H9 (cell line): ENCODE measurements around the gene NDRG4. TPM values are rescaled to one million over a fixed set of nuclear protein-coding genes. Genes with fewer than 3 reads are reported as not detected.

Experiments
- DNase-seq: peaks from one replicate; pipeline ENCODE4 v3.0.0-alpha.2; 2017
- H2AFZ ChIP-seq: one replicate; pipeline ENCODE4 v1.6.1; 2013; ENCODE audit warnings: mild to moderate bottlenecking, low read length, control low read depth, moderate library complexity
- H2AK5ac ChIP-seq: 2 replicates; pipeline ENCODE4 v1.6.1; 2013; ENCODE audit warnings: low read length, control low read depth, mixed read lengths; ENCODE audit not compliant: insufficient read length
- H2BK120ac ChIP-seq: one replicate; pipeline ENCODE4 v1.6.1; 2013; ENCODE audit warnings: low read depth, mild to moderate bottlenecking, low read length, control low read depth, inconsistent platforms; ENCODE audit not compliant: poor library complexity, severe bottlenecking
- H2BK12ac ChIP-seq: 2 replicates; pipeline ENCODE4 v1.6.1; 2013; ENCODE audit warnings: low read length, control low read depth, mixed read lengths, low read depth; ENCODE audit not compliant: insufficient read length
- H2BK15ac ChIP-seq: 2 replicates; pipeline ENCODE4 v1.6.1; 2013; ENCODE audit warnings: low read depth, low read length, control low read depth
- H2BK20ac ChIP-seq: one replicate; pipeline ENCODE4 v1.6.1; 2013; ENCODE audit warnings: low read depth, mild to moderate bottlenecking, low read length, control low read depth, inconsistent platforms; ENCODE audit not compliant: poor library complexity, severe bottlenecking
- H2BK5ac ChIP-seq: 2 replicates; pipeline ENCODE4 v1.6.1; 2013; ENCODE audit warnings: low read length, control low read depth, mixed read lengths; ENCODE audit not compliant: insufficient read length
- H3K14ac ChIP-seq: 2 replicates; pipeline ENCODE4 v1.6.1; 2013; ENCODE audit warnings: low read length, control low read depth; ENCODE audit not compliant: insufficient read depth
- H3K18ac ChIP-seq: 2 replicates; pipeline ENCODE4 v1.6.1; 2013; ENCODE audit warnings: low read depth, mild to moderate bottlenecking, mixed read lengths, low read length, control low read depth; ENCODE audit not compliant: insufficient read length
- H3K23ac ChIP-seq: 2 replicates; pipeline ENCODE4 v1.6.1; 2013; ENCODE audit warnings: low read length, control low read depth, mixed read lengths, low read depth; ENCODE audit not compliant: insufficient read length
- H3K23me2 ChIP-seq: 2 replicates; pipeline ENCODE4 v1.6.1; 2013; ENCODE audit warnings: low read depth, mild to moderate bottlenecking, mixed read lengths, low read length, control low read depth; ENCODE audit not compliant: insufficient read length, poor library complexity, severe bottlenecking
- H3K27ac ChIP-seq: 2 replicates; pipeline ENCODE4 v1.5.1; 2013; ENCODE audit warnings: low read length, control low read depth, mixed read lengths, low read depth; ENCODE audit not compliant: insufficient read length
- H3K27me3 ChIP-seq: 2 replicates; pipeline ENCODE4 v1.6.1; 2013; ENCODE audit warnings: low read length, control low read depth, inconsistent platforms; ENCODE audit not compliant: insufficient read depth
- H3K4ac ChIP-seq: 2 replicates; pipeline ENCODE4 v1.6.1; 2013; ENCODE audit warnings: low read depth, mild to moderate bottlenecking, control low read depth, inconsistent platforms, low read length, moderate library complexity
- H3K4me1 ChIP-seq: 2 replicates; pipeline ENCODE4 v1.6.1; 2013; ENCODE audit warnings: low read length, control low read depth, inconsistent platforms; ENCODE audit not compliant: insufficient read depth
- H3K4me2 ChIP-seq: 2 replicates; pipeline ENCODE4 v1.6.1; 2013; ENCODE audit warnings: low read length, control low read depth, mixed read lengths; ENCODE audit not compliant: insufficient read length, insufficient read depth
- H3K56ac ChIP-seq: 2 replicates; pipeline ENCODE4 v1.6.1; 2013; ENCODE audit warnings: low read depth, mild to moderate bottlenecking, mixed read lengths, low read length, control low read depth; ENCODE audit not compliant: insufficient read length
- H3K79me1 ChIP-seq: 2 replicates; pipeline ENCODE4 v1.6.1; 2013; ENCODE audit warnings: low read depth, mild to moderate bottlenecking, moderate library complexity, low read length, control low read depth, inconsistent platforms; ENCODE audit not compliant: insufficient read depth, poor library complexity, severe bottlenecking
- H3K79me2 ChIP-seq: 2 replicates; pipeline ENCODE4 v1.6.1; 2013; ENCODE audit warnings: low read length, control low read depth, inconsistent platforms; ENCODE audit not compliant: insufficient read depth
- H3K9ac ChIP-seq: 2 replicates; pipeline ENCODE4 v1.6.1; 2013; ENCODE audit warnings: low read length, control low read depth, mixed read lengths; ENCODE audit not compliant: insufficient read length; ENCODE audit errors: extremely low read depth
- H3K9me3 ChIP-seq: one replicate; pipeline ENCODE4 v1.6.1; 2013; ENCODE audit warnings: low read depth, low read length, inconsistent platforms; ENCODE audit not compliant: control insufficient read depth
- H3T11ph ChIP-seq: one replicate; pipeline ENCODE4 v1.6.1; 2013; ENCODE audit warnings: mild to moderate bottlenecking, low read length, control low read depth, inconsistent platforms
- H4K20me1 ChIP-seq: one replicate; pipeline ENCODE4 v1.6.1; 2013; ENCODE audit not compliant: control insufficient read depth, insufficient read length, insufficient read depth
- H4K5ac ChIP-seq: 2 replicates; pipeline ENCODE4 v1.6.1; 2013; ENCODE audit warnings: low read depth, mild to moderate bottlenecking, mixed read lengths, low read length, control low read depth; ENCODE audit not compliant: insufficient read length
- H4K8ac ChIP-seq: replicated peaks from 2 replicates; pipeline ENCODE4 v1.6.1; 2013; ENCODE audit warnings: low read length, control low read depth, mixed read lengths, low read depth; ENCODE audit not compliant: insufficient read length
- H4K91ac ChIP-seq: 2 replicates; pipeline ENCODE4 v1.6.1; 2013; ENCODE audit warnings: low read depth, mild to moderate bottlenecking, moderate library complexity, mixed read lengths, low read length, control low read depth; ENCODE audit not compliant: insufficient read length
- H3K27ac Mint-ChIP-seq, 3 experiments: 2 replicates in 2 of 3; 3 replicates in 1 of 3; pipeline ENCODE4 v1.8.0; 2020 to 2021; ENCODE audit warnings: mixed read lengths in 3 of 3, mild to moderate bottlenecking in 1 of 3, moderate library complexity in 1 of 3
- H3K27me3 Mint-ChIP-seq: 2 replicates; pipeline ENCODE4 v1.8.0; 2021; ENCODE audit warnings: low read depth, mild to moderate bottlenecking, moderate library complexity, mixed read lengths
- H3K36me3 Mint-ChIP-seq, 3 experiments: 2 replicates in 2 of 3; 3 replicates in 1 of 3; pipeline ENCODE4 v1.8.0; 2020 to 2021; ENCODE audit warnings: low read depth in 3 of 3, mixed read lengths in 3 of 3; ENCODE audit not compliant: insufficient read depth in 1 of 3
- H3K4me1 Mint-ChIP-seq, 2 experiments: 2 replicates each; pipeline ENCODE4 v1.8.0; 2020; ENCODE audit warnings: mixed read lengths in 2 of 2
- H3K4me3 Mint-ChIP-seq, 2 experiments: 2 replicates in 1 of 2; 3 replicates in 1 of 2; pipeline ENCODE4 v1.8.0; 2020 to 2021; ENCODE audit warnings: mild to moderate bottlenecking in 2 of 2, mixed read lengths in 2 of 2, moderate library complexity in 1 of 2
- H3K9me3 Mint-ChIP-seq, 2 experiments: 2 replicates in 1 of 2; 3 replicates in 1 of 2; pipeline ENCODE4 v1.8.0; 2020; ENCODE audit warnings: mild to moderate bottlenecking in 2 of 2, mixed read lengths in 2 of 2, moderate library complexity in 1 of 2
- WGBS: extraction: QIAGEN DNeasy Blood & Tissue Kit; methylation state at CpG from one replicate; pipeline ENCODE4 v1.1.7; 2013; ENCODE audit warnings: missing lambda C conversion rate, low lambda C conversion rate, mixed read lengths; ENCODE audit not compliant: insufficient read length; ENCODE audit errors: extremely low coverage; 5-methylcytosine and 5-hydroxymethylcytosine counted together
- total RNA-seq: library from RNA; stranded (reverse); gene quantifications from 2 replicates; pipeline ENCODE4 v1.2.1, GENCODE V29; 2021
- TF ChIP-seq, protein P1 (sequence below): fragments of 200-600 bp; sonication (generic); conservative IDR thresholded peaks from 3 replicates; pipeline ENCODE4 v1.8.0; 2021; ENCODE audit warnings: antibody characterized with exemption, mild to moderate bottlenecking

The NDRG4 gene
- total RNA-seq, 1 experiment from 2014 or later = 18.6 TPM

DNA sequence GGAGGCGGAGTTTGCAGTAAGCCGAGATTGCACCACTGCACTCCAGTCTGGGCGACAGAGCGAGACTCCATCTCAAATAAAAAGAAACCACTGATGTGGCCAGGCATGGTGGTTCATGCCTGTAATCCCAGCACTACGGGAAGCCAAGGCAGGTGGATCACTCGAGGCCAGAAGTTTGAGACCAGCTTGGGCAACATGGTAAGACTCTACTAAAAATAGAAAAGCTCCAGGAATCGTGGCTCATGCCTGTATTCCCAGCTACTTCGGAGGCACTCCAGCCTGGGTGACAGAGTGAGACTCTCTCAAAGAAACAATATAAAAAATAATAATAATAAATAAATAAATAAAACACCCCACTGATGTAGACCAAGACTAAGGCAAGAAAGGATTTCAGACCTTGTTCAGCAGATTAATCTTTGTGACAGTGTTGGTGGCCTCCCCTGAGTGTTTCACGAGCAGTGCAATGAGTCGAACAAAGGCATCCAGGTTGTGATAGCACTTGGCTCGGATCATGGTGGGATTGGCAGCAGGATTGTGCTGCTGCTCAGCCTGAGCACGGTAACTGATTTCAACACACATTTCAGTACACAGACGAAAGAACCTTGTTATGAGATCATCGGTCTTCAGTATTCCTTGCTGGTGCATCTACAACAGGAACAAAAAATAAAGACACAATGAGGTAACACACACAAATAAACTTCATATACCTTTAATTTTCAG, 34.0 kb downstream of the NDRG4 start:
- no peak overlapping the region for H3K27ac Mint-ChIP-seq
- no CpG with 5 or more reads among the region's 14 CpGs for WGBS

More for the DNA sequence above, 34.0 kb downstream of the NDRG4 start:
- H3K36me3 Mint-ChIP-seq = peaks cover 64 to 97% (median 94%) of the 10 kb centered on the region in 3 experiments
- Histone ChIP-seq H2BK15ac (no peak overlapping the region), H3K56ac (no peak overlapping the region), H3K14ac (no peak overlapping the region), H3K79me1 (no peaks in the 10 kb centered on the region), H2BK5ac (no peak overlapping the region), H2AFZ (no peak overlapping the region), H4K91ac (no peak overlapping the region), H3K4ac (no peak overlapping the region), H3K9ac (no peak overlapping the region), H3T11ph (no peak overlapping the region), H2AK5ac (no peak overlapping the region), H2BK120ac (no peak overlapping the region), H3K4me1 (no peaks in the 10 kb centered on the region), H3K27me3 (no peaks in the 10 kb centered on the region; the same call in 1 of the 2 replicates), H4K5ac (no peak overlapping the region), H2BK20ac (no peak overlapping the region), H3K23ac (no peak overlapping the region), H4K8ac (no peak overlapping the region), H3K18ac (no peak overlapping the region), H3K23me2 (no peaks in the 10 kb centered on the region), H3K9me3 (no peaks in the 10 kb centered on the region), H3K27ac (no peak overlapping the region), H4K20me1 (no peaks in the 10 kb centered on the region), H2BK12ac (no peak overlapping the region), H3K4me2 (no peak overlapping the region), H3K79me2 (no peaks in the 10 kb centered on the region)
- TF ChIP-seq, protein P1, sequence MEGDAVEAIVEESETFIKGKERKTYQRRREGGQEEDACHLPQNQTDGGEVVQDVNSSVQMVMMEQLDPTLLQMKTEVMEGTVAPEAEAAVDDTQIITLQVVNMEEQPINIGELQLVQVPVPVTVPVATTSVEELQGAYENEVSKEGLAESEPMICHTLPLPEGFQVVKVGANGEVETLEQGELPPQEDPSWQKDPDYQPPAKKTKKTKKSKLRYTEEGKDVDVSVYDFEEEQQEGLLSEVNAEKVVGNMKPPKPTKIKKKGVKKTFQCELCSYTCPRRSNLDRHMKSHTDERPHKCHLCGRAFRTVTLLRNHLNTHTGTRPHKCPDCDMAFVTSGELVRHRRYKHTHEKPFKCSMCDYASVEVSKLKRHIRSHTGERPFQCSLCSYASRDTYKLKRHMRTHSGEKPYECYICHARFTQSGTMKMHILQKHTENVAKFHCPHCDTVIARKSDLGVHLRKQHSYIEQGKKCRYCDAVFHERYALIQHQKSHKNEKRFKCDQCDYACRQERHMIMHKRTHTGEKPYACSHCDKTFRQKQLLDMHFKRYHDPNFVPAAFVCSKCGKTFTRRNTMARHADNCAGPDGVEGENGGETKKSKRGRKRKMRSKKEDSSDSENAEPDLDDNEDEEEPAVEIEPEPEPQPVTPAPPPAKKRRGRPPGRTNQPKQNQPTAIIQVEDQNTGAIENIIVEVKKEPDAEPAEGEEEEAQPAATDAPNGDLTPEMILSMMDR = no peak
- no peaks in the 10 kb centered on the region for H3K9me3 Mint-ChIP-seq
- no peak for DNase-seq
- H3K4me3 Mint-ChIP-seq = no peak overlapping the region
- H3K4me1 Mint-ChIP-seq = no peaks in the 10 kb centered on the region
- H3K27me3 Mint-ChIP-seq = no peaks in the 10 kb centered on the region
